Measurements from ENCODE around the gene DNAJC30. TPM values are rescaled to one million over a fixed set of nuclear protein-coding genes. Genes with fewer than 3 reads are reported as not detected.
"Not testable (repeated sequence)": the region's sequence is repeated elsewhere in the genome, so short reads cannot be mapped to it uniquely, and the experiment has no call there.

DNAJC30 gene
- polyA plus RNA-seq, 1 experiment: 6.4 TPM

GRCh38 chr7:73726083-73726466 is 42.8 kb upstream of the DNAJC30 start:
- H3K27me3 ChIP-seq (ENCODE audit: control insufficient read depth, insufficient read depth, low read length): no peaks in the 10 kb centered on the region
- no peaks in the 10 kb centered on the region for H3K36me3 ChIP-seq (ENCODE audit: control insufficient read depth, insufficient read depth, low read length)
- ChIA-PET POLR2A (no interaction called here), CTCF (interaction anchor here (0.6 to 6.2 kb wide), 28 partner anchors 9 to 354 kb away, joined by 3 to 159 read pairs (median 5); partner anchors contain the start of genes ABHD11 and VPS37D)
- no peak for TF ChIP-seq CTCF (IDR thresholded peaks at IDR 0.05; ENCODE audit: insufficient read depth, low read depth, low read length)
- H3K4me3 ChIP-seq (ENCODE audit: low read depth, low read length): no peak overlapping the region
- DNase-seq (ENCODE audit: low read depth): no peak

DNA sequence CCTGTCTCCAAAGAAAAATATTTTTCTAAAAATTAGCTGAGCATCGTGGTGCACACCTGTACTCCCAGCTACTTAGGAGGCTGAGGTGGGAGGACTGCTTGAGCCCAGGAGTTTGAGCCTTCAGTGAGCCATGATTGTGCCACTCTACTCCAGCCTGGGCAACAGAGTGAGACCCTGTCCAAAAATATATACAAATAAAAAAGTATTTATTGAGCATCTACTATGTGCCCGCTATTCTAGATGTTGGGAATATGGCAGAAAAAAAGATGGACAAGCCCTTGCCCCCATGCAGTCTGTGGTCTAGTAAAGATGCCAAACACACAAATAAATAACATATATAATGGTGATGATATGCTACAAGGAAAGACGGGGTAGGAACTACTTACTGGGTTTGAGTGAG is 40.6 kb upstream of the DNAJC30 start:
- Histone ChIP-seq H3K27me3 (ENCODE audit: control insufficient read depth, insufficient read depth, low read length) (no peaks in the 10 kb centered on the region), H3K4me3 (ENCODE audit: low read depth, low read length) (no peak overlapping the region), H3K36me3 (ENCODE audit: control insufficient read depth, insufficient read depth, low read length) (no peaks in the 10 kb centered on the region)
- no peak for DNase-seq (ENCODE audit: low read depth)
- POLR2A ChIA-PET: no interaction called here
- TF ChIP-seq CTCF (IDR thresholded peaks at IDR 0.05; ENCODE audit: insufficient read depth, low read depth, low read length): no peak
- CTCF ChIA-PET: interaction anchor here (6.2 kb wide), 1 partner anchor 119 kb away, joined by 159 read pairs; no protein-coding TSS in a partner anchor

DNA sequence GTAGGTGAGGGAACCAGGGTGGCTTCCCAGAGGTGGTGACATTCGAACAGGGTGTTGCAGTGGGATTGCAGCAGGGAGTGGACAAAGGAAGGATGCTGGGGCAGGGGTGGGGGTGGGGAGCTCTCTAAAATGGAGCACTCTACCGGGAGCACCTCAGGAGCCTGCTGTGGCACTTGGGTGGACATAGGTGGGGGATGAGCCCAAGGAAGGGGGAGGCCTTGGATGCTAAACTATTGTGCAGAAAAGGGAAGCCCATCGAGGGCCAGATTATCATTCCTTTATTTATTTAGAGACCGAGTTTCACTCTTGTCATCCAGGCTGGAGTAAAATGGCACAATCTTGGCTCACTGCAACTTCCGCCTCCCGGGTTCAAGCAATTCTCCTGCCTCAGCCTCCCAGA is 39.5 kb upstream of the DNAJC30 start:
- H3K4me3 ChIP-seq (ENCODE audit: low read depth, low read length): no peak overlapping the region
- ChIA-PET POLR2A (no interaction called here), CTCF (interaction anchor here (0.6 to 6.2 kb wide), 5 partner anchors 9 to 118 kb away, joined by 3 to 159 read pairs (median 3); no protein-coding TSS in a partner anchor)
- DNase-seq (ENCODE audit: low read depth): no peak
- no peaks in the 10 kb centered on the region for H3K36me3 ChIP-seq (ENCODE audit: control insufficient read depth, insufficient read depth, low read length)
- no peaks in the 10 kb centered on the region for H3K27me3 ChIP-seq (ENCODE audit: control insufficient read depth, insufficient read depth, low read length)
- TF ChIP-seq CTCF (IDR thresholded peaks at IDR 0.05; ENCODE audit: insufficient read depth, low read depth, low read length): no peak

DNA sequence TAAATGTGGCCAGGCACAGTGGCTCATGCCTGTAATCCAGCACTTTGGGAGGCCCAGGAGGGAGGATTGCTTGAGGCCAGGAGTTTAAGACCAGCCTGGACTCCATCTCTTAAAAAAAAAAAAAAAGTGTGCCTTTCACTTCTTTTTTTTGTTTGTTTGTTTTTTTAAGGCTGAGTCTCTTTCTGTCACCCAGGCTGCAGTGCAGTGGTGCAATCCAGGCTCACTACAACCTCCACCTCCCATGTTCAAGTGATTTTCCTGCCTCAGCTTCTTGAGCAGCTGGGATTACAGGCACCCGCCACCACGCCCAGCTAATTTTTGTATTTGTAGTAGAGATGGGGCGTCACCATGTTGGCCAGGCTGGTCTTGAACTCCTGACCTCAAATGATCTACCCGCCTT is 38.9 kb upstream of the DNAJC30 start:
- POLR2A ChIA-PET; H3K4me3 ChIP-seq (ENCODE audit: low read depth, low read length); DNase-seq (ENCODE audit: low read depth); H3K27me3 ChIP-seq (ENCODE audit: control insufficient read depth, insufficient read depth, low read length); H3K36me3 ChIP-seq (ENCODE audit: control insufficient read depth, insufficient read depth, low read length): not testable (repeated sequence)
- CTCF ChIA-PET: interaction anchor here (0.9 to 6.2 kb wide), 4 partner anchors 8 to 117 kb away, joined by 3 to 159 read pairs (median 4); no protein-coding TSS in a partner anchor

GRCh38 chr7:73721377-73721817 is 38.1 kb upstream of the DNAJC30 start:
- POLR2A ChIA-PET: interaction anchor here (0.6 kb wide), 1 partner anchor 10 kb away, joined by 3 read pairs; no protein-coding TSS in a partner anchor
- CTCF ChIA-PET: interaction anchor here (6.2 kb wide), 1 partner anchor 116 kb away, joined by 159 read pairs; no protein-coding TSS in a partner anchor
- no peak overlapping the region for H3K4me3 ChIP-seq (ENCODE audit: low read depth, low read length)
- H3K27me3 ChIP-seq (ENCODE audit: control insufficient read depth, insufficient read depth, low read length): no peaks in the 10 kb centered on the region
- H3K36me3 ChIP-seq (ENCODE audit: control insufficient read depth, insufficient read depth, low read length): no peaks in the 10 kb centered on the region
- no peak for DNase-seq (ENCODE audit: low read depth)
- no peak for TF ChIP-seq CTCF (IDR thresholded peaks at IDR 0.05; ENCODE audit: insufficient read depth, low read depth, low read length)

DNA sequence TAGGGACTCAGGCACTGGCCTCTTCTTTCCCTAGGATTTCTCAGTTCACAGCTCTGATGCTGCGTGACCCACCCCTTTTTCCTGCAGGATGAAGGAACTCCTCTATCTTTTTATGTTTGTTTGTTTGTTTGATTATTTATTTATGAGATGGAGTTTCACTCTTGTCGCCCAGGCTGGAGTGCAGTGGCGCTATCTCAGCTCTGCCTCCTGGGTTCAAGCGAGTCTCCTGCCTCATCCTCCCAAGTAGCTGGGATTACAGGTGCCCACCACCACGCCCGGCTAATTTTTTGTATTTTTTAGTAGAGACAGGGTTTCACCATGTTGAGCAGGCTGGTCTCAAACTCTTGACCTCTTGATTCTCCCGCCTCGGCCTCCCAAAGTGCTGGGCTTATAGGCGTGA is 37.2 kb upstream of the DNAJC30 start:
- H3K27me3 ChIP-seq (ENCODE audit: control insufficient read depth, insufficient read depth, low read length); POLR2A ChIA-PET: not testable (repeated sequence)

More for the DNA sequence above, 37.2 kb upstream of the DNAJC30 start:
- CTCF ChIA-PET: interaction anchor here (0.8 to 1.9 kb wide), 6 partner anchors 16 to 114 kb away, joined by 3 to 18 read pairs (median 3); no protein-coding TSS in a partner anchor
- H3K4me3 ChIP-seq (ENCODE audit: low read depth, low read length); DNase-seq (ENCODE audit: low read depth); H3K36me3 ChIP-seq (ENCODE audit: control insufficient read depth, insufficient read depth, low read length): not testable (repeated sequence)
